ENCODE measurements around the gene CCT2. TPM values are rescaled to one million over a fixed set of nuclear protein-coding genes. Genes with fewer than 3 reads are reported as not detected.

Gene CCT2
- 100 to 1,000 TPM; 238 to 264 TPM for total RNA-seq

GRCh38 chr12:69585189-69586062 is at the start of gene CCT2:
CCT2 (plus strand) TSS chr12:69585459; CDS start chr12:69585522, 63 bp downstream.
- DNase-seq (ENCODE audit: low spot score in 2 of 2) (peak; percentile 93 to 95), ATAC-seq (peak; percentile 97 to 99)
- Mint-ChIP-seq H3K9me3 (no peaks in the 10 kb centered on the region), H3K36me3 (peaks cover 9 to 14% of the 10 kb centered on the region in 2 donors), H3K27ac (peak within 1 kb of the TSS; percentile 90 to 97)

GRCh38 chr12:69540987-69541386 is 44.3 kb upstream of the CCT2 start:
- peaks cover 8 to 27% of the 10 kb centered on the region in 2 donors for H3K36me3 Mint-ChIP-seq
- no peak for DNase-seq (ENCODE audit: low spot score in 2 of 2)
- no peak for ATAC-seq
- H3K9me3 Mint-ChIP-seq, result peaks cover 6 to 8% of the 10 kb centered on the region in 2 donors
- H3K27ac Mint-ChIP-seq, result no peak overlapping the region

GRCh38 chr12:69544087-69544486 is 41.2 kb upstream of the CCT2 start:
- no peak for DNase-seq (ENCODE audit: low spot score in 2 of 2)
- H3K9me3 Mint-ChIP-seq, result peaks cover 6 to 8% of the 10 kb centered on the region in 2 donors
- H3K36me3 Mint-ChIP-seq, result peaks cover 8 to 32% of the 10 kb centered on the region in 2 donors
- peak in 1 of 2 donors; percentile 74 for ATAC-seq
- H3K27ac Mint-ChIP-seq, result no peak overlapping the region

- H3K9me3 Mint-ChIP-seq, result peaks cover 6 to 8% of the 10 kb centered on the region in 2 donors
- peak in 1 of 2 donors; percentile 28 for ATAC-seq
- DNase-seq (ENCODE audit: low spot score in 2 of 2), result no peak
- peaks cover 8 to 32% of the 10 kb centered on the region in 2 donors for H3K36me3 Mint-ChIP-seq
- H3K27ac Mint-ChIP-seq, result no peak overlapping the region
Measured at GRCh38 chr12:69545081-69545480, 40.2 kb upstream of the CCT2 start.

GRCh38 chr12:69546693-69547438 is 38.4 kb upstream of the CCT2 start:
- Mint-ChIP-seq H3K27ac (no peak overlapping the region), H3K9me3 (peaks cover 6 to 8% of the 10 kb centered on the region in 2 donors), H3K36me3 (peaks cover 8 to 26% of the 10 kb centered on the region in 2 donors)
- DNase-seq (ENCODE audit: low spot score in 2 of 2), result no peak
- ATAC-seq, result peak; percentile 79 to 95

- Mint-ChIP-seq H3K27ac (no peak overlapping the region), H3K9me3 (peaks cover under 1 to 2% of the 10 kb centered on the region in 2 donors), H3K36me3 (peaks cover 1 to 19% of the 10 kb centered on the region in 2 donors)
- ATAC-seq (no peak), DNase-seq (ENCODE audit: low spot score in 2 of 2) (no peak)
Measured at GRCh38 chr12:69548687-69549086, 36.6 kb upstream of the CCT2 start.

- Mint-ChIP-seq H3K27ac (no peak overlapping the region), H3K9me3 (no peaks in the 10 kb centered on the region), H3K36me3 (peaks cover 0 to 6% of the 10 kb centered on the region in 2 donors)
- ATAC-seq, result no peak
- no peak for DNase-seq (ENCODE audit: low spot score in 2 of 2)
Measured at GRCh38 chr12:69550569-69551350, 34.5 kb upstream of the CCT2 start.

- Mint-ChIP-seq H3K27ac (no peak overlapping the region), H3K36me3 (peaks cover 0 to 1% of the 10 kb centered on the region in 2 donors), H3K9me3 (no peaks in the 10 kb centered on the region)
- no peak for DNase-seq (ENCODE audit: low spot score in 2 of 2)
- ATAC-seq, result no peak
Measured at GRCh38 chr12:69553628-69554248, 31.5 kb upstream of the CCT2 start.

GRCh38 chr12:69555461-69555860 is 29.8 kb upstream of the CCT2 start:
- no peaks in the 10 kb centered on the region for H3K9me3 Mint-ChIP-seq
- DNase-seq (ENCODE audit: low spot score in 2 of 2), result no peak
- H3K27ac Mint-ChIP-seq, result peak overlapping the region in 1 of 2 donors; percentile 44

GRCh38 chr12:69556383-69556782 is 28.9 kb upstream of the CCT2 start:
- ATAC-seq, result no peak

More at GRCh38 chr12:69555461-69555860, 29.8 kb upstream of the CCT2 start:
- no peaks in the 10 kb centered on the region for H3K36me3 Mint-ChIP-seq
- no peak for ATAC-seq

GRCh38 chr12:69563166-69563762 is 22.0 kb upstream of the CCT2 start:
- H3K27ac Mint-ChIP-seq, result no peak overlapping the region
- DNase-seq (ENCODE audit: low spot score in 2 of 2) (no peak), ATAC-seq (no peak)
- no peaks in the 10 kb centered on the region for H3K36me3 Mint-ChIP-seq
- no peaks in the 10 kb centered on the region for H3K9me3 Mint-ChIP-seq

More at GRCh38 chr12:69556383-69556782, 28.9 kb upstream of the CCT2 start:
- H3K9me3 Mint-ChIP-seq, result no peaks in the 10 kb centered on the region
- no peak for DNase-seq (ENCODE audit: low spot score in 2 of 2)
- no peak overlapping the region for H3K27ac Mint-ChIP-seq
- H3K36me3 Mint-ChIP-seq, result no peaks in the 10 kb centered on the region

- ATAC-seq (no peak), DNase-seq (ENCODE audit: low spot score in 2 of 2) (no peak)
- Mint-ChIP-seq H3K9me3 (no peaks in the 10 kb centered on the region), H3K36me3 (peaks cover 0 to 6% of the 10 kb centered on the region in 2 donors), H3K27ac (peak overlapping the region in 1 of 2 donors; percentile 17)
Measured at GRCh38 chr12:69566603-69567002, 18.7 kb upstream of the CCT2 start.

GRCh38 chr12:69569236-69569635 is 16.0 kb upstream of the CCT2 start:
- H3K9me3 Mint-ChIP-seq, result no peaks in the 10 kb centered on the region
- H3K36me3 Mint-ChIP-seq, result peaks cover 6 to 12% of the 10 kb centered on the region in 2 donors
- peak overlapping the region in 1 of 2 donors; percentile 42 for H3K27ac Mint-ChIP-seq
- ATAC-seq (no peak), DNase-seq (ENCODE audit: low spot score in 2 of 2) (no peak)

- H3K9me3 Mint-ChIP-seq, result no peaks in the 10 kb centered on the region
- H3K27ac Mint-ChIP-seq, result peak overlapping the region in 1 of 2 donors; percentile 42
- peaks cover 12% of the 10 kb centered on the region in 2 donors for H3K36me3 Mint-ChIP-seq
- DNase-seq (ENCODE audit: low spot score in 2 of 2), result no peak
- ATAC-seq, result no peak
Measured at GRCh38 chr12:69570000-69570516, 15.2 kb upstream of the CCT2 start.

- ATAC-seq, result peak; percentile 63 to 70
- H3K36me3 Mint-ChIP-seq, result peaks cover 12% of the 10 kb centered on the region in 2 donors
- no peaks in the 10 kb centered on the region for H3K9me3 Mint-ChIP-seq
- no peak overlapping the region for H3K27ac Mint-ChIP-seq
- DNase-seq (ENCODE audit: low spot score in 2 of 2), result peak in 1 of 2 donors; percentile 54
Measured at GRCh38 chr12:69570545-69571399, 14.5 kb upstream of the CCT2 start.
